Astrocyte (in vitro differentiated cells and primary cell): ENCODE results near the gene SH3BP5L.

Source experiments
- EZH2 ChIP-seq: IDR thresholded peaks from 2 replicates; pipeline ENCODE4 v1.6.1; 2012; ENCODE audit warnings: mild to moderate bottlenecking, low read length, inconsistent platforms; ENCODE audit not compliant: insufficient read depth
- TF ChIP-seq, protein P1 (sequence below): IDR thresholded peaks from 2 replicates; pipeline ENCODE4 v1.5.1; 2011; ENCODE audit warnings: low read depth, mild to moderate bottlenecking, inconsistent platforms, low read length, moderate library complexity; ENCODE audit not compliant: insufficient read depth

DNA sequence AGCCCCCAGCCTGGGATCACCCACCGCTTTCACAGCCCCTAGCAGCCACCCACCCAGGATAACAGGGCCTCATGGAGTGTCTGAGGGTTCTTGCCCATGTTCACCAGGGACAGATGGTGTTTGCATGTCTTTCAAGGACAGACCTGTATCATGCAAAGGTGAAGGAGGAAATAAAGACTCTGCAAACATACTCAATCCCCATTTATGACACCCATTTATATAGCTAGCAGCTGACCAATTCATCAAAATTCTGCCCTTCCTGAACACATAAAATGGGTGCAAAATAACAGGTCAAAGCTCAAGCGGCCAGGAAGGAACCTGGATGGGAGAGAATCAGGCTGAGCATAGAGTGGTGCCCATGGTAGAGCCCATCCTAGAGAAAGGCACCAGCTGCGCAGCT, 37.4 kb downstream of the SH3BP5L start:
- TF ChIP-seq, protein P1, sequence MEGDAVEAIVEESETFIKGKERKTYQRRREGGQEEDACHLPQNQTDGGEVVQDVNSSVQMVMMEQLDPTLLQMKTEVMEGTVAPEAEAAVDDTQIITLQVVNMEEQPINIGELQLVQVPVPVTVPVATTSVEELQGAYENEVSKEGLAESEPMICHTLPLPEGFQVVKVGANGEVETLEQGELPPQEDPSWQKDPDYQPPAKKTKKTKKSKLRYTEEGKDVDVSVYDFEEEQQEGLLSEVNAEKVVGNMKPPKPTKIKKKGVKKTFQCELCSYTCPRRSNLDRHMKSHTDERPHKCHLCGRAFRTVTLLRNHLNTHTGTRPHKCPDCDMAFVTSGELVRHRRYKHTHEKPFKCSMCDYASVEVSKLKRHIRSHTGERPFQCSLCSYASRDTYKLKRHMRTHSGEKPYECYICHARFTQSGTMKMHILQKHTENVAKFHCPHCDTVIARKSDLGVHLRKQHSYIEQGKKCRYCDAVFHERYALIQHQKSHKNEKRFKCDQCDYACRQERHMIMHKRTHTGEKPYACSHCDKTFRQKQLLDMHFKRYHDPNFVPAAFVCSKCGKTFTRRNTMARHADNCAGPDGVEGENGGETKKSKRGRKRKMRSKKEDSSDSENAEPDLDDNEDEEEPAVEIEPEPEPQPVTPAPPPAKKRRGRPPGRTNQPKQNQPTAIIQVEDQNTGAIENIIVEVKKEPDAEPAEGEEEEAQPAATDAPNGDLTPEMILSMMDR = no peak
- no peak for TF ChIP-seq EZH2
